HepG2 (cell line): ENCODE results near the gene XRCC5. TPM values are rescaled to one million over a fixed set of nuclear protein-coding genes. Genes with fewer than 3 reads are reported as not detected.

ENCODE experiments used
- ARNTL ChIP-seq: sonication (generic); formaldehyde crosslinking; IDR thresholded peaks from 2 replicates; pipeline ENCODE4 v1.4.0; 2020; ENCODE audit warnings: mild to moderate bottlenecking, missing genetic modification reagents
- HOXA7 ChIP-seq: sonication (generic); formaldehyde crosslinking; IDR thresholded peaks from 2 replicates; pipeline ENCODE4 v1.8.1; 2022; ENCODE audit warnings: mild to moderate bottlenecking, missing genetic modification reagents, moderate library complexity
- JUND ChIP-seq: sonication (generic); formaldehyde crosslinking; IDR thresholded peaks from 2 replicates; pipeline ENCODE4 v1.8.0; 2022; ENCODE audit warnings: mild to moderate bottlenecking, missing genetic modification reagents
- KLF12 ChIP-seq: sonication (generic); formaldehyde crosslinking; IDR thresholded peaks from 2 replicates; pipeline ENCODE4 v1.4.0; 2020; ENCODE audit warnings: missing genetic modification reagents, borderline replicate concordance
- MAFF ChIP-seq: IDR thresholded peaks from 2 replicates; pipeline ENCODE4 v1.6.1; 2011; ENCODE audit warnings: low read depth, low read length, improper control_type of control experiment
- MTF2 ChIP-seq: sonication (generic); formaldehyde crosslinking; IDR thresholded peaks from 2 replicates; pipeline ENCODE4 v1.5.0; 2020; ENCODE audit warnings: missing genetic modification reagents, borderline replicate concordance
- NFKBIZ ChIP-seq: IDR thresholded peaks from 2 replicates; pipeline ENCODE4 v1.6.1; 2018; ENCODE audit warnings: missing genetic modification reagents, missing compliant biosample characterization
- POLR2G ChIP-seq: fragments of 200-400 bp; formaldehyde crosslinking; IDR thresholded peaks from 2 replicates; pipeline ENCODE4 v1.6.1; 2018; ENCODE audit warnings: mild to moderate bottlenecking, low read depth, low read length, moderate library complexity
- TOE1 ChIP-seq: sonication (generic); formaldehyde crosslinking; IDR thresholded peaks from 2 replicates; pipeline ENCODE4 v1.4.0; 2020; ENCODE audit warnings: mild to moderate bottlenecking, missing genetic modification reagents
- TRAFD1 ChIP-seq: sonication (generic); formaldehyde crosslinking; IDR thresholded peaks from 2 replicates; pipeline ENCODE4 v1.5.1; 2020; ENCODE audit warnings: missing genetic modification reagents, mild to moderate bottlenecking, borderline replicate concordance
- TRIM22 ChIP-seq: fragments of 450-650 bp; IDR thresholded peaks from 2 replicates; pipeline ENCODE4 v1.6.1; 2017
- ZNF235 ChIP-seq: sonication (generic); formaldehyde crosslinking; IDR thresholded peaks from 2 replicates; pipeline ENCODE4 v1.8.1; 2023; ENCODE audit warnings: mild to moderate bottlenecking, missing genetic modification reagents, borderline replicate concordance
- ZNF430 ChIP-seq: sonication (generic); formaldehyde crosslinking; IDR thresholded peaks from 2 replicates; pipeline ENCODE4 v1.9.0; 2021; ENCODE audit warnings: mild to moderate bottlenecking, missing genetic modification reagents
- ZNF567 ChIP-seq: sonication (generic); formaldehyde crosslinking; IDR thresholded peaks from 2 replicates; pipeline ENCODE4 v1.8.1; 2023; ENCODE audit warnings: mild to moderate bottlenecking, missing genetic modification reagents, borderline replicate concordance
- ZNF639 ChIP-seq: conservative IDR thresholded peaks from 2 replicates; pipeline ENCODE4 v1.6.1; 2018; ENCODE audit warnings: missing genetic modification reagents
- ZNF761 ChIP-seq: sonication (generic); formaldehyde crosslinking; conservative IDR thresholded peaks from 2 replicates; pipeline ENCODE4 v1.4.0; 2020; ENCODE audit warnings: mild to moderate bottlenecking, missing genetic modification reagents
- ZNF891 ChIP-seq: sonication (generic); formaldehyde crosslinking; IDR thresholded peaks from 2 replicates; pipeline ENCODE4 v1.5.0; 2020; ENCODE audit warnings: mild to moderate bottlenecking, missing genetic modification reagents
- polyA plus RNA-seq, 8 experiments: library from polyadenylated mRNA; depleted of rRNA in 3 of 8; stranded (reverse) in 7 of 8; unstranded in 1 of 8; fragments of >200 nt; fragmentation: Illumina TruSeq in 4 of 8; extraction: Trizol in 4 of 8; gene quantifications; 2 replicates each; pipeline versions ENCODE4 v1.2.1 to v1.2.3, GENCODE V29; 2011 to 2016; ENCODE audit warnings: low read depth in 4 of 8, missing spikeins in 1 of 8, mixed read lengths in 1 of 8; ENCODE audit not compliant: insufficient read depth in 1 of 8
- total RNA-seq, 5 experiments: library from RNA; depleted of rRNA; stranded (reverse); fragments of >200 nt; fragmentation: Illumina TruSeq; extraction: Trizol; gene quantifications; 2 replicates each; pipeline ENCODE4 v1.2.3, GENCODE V29; 2016; ENCODE audit warnings: low read depth in 1 of 5
- TF ChIP-seq, protein P1 (sequence below): sonication (generic); formaldehyde crosslinking; conservative IDR thresholded peaks from 2 replicates; pipeline ENCODE4 v1.4.0; 2020; ENCODE audit warnings: mild to moderate bottlenecking, missing genetic modification reagents, moderate library complexity
- TF ChIP-seq, protein P2 (sequence below): IDR thresholded peaks from 2 replicates; pipeline ENCODE4 v1.6.1; 2016; ENCODE audit warnings: low read depth

The XRCC5 gene
- total and polyA plus RNA-seq, 2 of the 13 experiments (the other 11 are each of a cell fraction or from before 2014, with no cell fraction given): 264 to 454 TPM

GRCh38 chr2:216108967-216109921 lies at the start of gene XRCC5 (continued):
- TF ChIP-seq, protein P1, sequence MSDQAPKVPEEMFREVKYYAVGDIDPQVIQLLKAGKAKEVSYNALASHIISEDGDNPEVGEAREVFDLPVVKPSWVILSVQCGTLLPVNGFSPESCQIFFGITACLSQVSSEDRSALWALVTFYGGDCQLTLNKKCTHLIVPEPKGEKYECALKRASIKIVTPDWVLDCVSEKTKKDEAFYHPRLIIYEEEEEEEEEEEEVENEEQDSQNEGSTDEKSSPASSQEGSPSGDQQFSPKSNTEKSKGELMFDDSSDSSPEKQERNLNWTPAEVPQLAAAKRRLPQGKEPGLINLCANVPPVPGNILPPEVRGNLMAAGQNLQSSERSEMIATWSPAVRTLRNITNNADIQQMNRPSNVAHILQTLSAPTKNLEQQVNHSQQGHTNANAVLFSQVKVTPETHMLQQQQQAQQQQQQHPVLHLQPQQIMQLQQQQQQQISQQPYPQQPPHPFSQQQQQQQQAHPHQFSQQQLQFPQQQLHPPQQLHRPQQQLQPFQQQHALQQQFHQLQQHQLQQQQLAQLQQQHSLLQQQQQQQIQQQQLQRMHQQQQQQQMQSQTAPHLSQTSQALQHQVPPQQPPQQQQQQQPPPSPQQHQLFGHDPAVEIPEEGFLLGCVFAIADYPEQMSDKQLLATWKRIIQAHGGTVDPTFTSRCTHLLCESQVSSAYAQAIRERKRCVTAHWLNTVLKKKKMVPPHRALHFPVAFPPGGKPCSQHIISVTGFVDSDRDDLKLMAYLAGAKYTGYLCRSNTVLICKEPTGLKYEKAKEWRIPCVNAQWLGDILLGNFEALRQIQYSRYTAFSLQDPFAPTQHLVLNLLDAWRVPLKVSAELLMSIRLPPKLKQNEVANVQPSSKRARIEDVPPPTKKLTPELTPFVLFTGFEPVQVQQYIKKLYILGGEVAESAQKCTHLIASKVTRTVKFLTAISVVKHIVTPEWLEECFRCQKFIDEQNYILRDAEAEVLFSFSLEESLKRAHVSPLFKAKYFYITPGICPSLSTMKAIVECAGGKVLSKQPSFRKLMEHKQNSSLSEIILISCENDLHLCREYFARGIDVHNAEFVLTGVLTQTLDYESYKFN (CRISPR knock-in tag): 0 out of 2 replicates have a peak, but pooled peaks have one; percentile 51
- TF ChIP-seq ZNF761 (peak; percentile 79; the same call in 1 of the 2 replicates), ZNF430 (CRISPR knock-in tag) (peak; percentile 94), NFKBIZ (CRISPR knock-in tag) (peak; percentile 88), ARNTL (CRISPR knock-in tag) (peak; percentile 52; the same call in 1 of the 2 replicates), HOXA7 (CRISPR knock-in tag) (no peak), ZNF639 (CRISPR knock-in tag) (peak; percentile 95), ZNF567 (CRISPR knock-in tag) (peak; percentile 98), ZNF891 (CRISPR knock-in tag) (peak; percentile 88), TRAFD1 (CRISPR knock-in tag) (peak; percentile 95; the same call in 1 of the 2 replicates), TRIM22 (no peak), TOE1 (CRISPR knock-in tag) (no peak), KLF12 (0 out of 2 replicates have a peak, but pooled peaks have one; percentile 64), ZNF235 (no peak), MAFF (peak; percentile 31; the same call in 1 of the 2 replicates), MTF2 (peak; percentile 93), JUND (CRISPR knock-in tag) (no peak; the same call in 1 of the 2 replicates), POLR2G (peak; percentile 97)
- TF ChIP-seq, protein P2, sequence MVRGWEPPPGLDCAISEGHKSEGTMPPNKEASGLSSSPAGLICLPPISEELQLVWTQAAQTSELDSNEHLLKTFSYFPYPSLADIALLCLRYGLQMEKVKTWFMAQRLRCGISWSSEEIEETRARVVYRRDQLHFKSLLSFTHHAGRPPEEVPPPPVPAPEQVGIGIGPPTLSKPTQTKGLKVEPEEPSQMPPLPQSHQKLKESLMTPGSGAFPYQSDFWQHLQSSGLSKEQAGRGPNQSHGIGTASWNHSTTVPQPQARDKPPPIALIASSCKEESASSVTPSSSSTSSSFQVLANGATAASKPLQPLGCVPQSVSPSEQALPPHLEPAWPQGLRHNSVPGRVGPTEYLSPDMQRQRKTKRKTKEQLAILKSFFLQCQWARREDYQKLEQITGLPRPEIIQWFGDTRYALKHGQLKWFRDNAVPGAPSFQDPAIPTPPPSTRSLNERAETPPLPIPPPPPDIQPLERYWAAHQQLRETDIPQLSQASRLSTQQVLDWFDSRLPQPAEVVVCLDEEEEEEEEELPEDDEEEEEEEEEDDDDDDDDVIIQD (CRISPR knock-in tag): peak; percentile 88
